Natural killer cell (primary cell): Measurements from ENCODE around the gene GRM1. TPM values are rescaled to one million over a fixed set of nuclear protein-coding genes. Genes with fewer than 3 reads are reported as not detected.

Experiments used
- ATAC-seq, 3 donors: fragments of 150-1000 bp in 2 of 3; fragments of 200-7000 bp in 1 of 3; cut with Tn5 transposase; 1 replicate in 1 of 3; 2 replicates in 2 of 3; pipeline ENCODE4 v1.10.0; 2021; ENCODE audit warnings: mild to moderate bottlenecking in 2 of 3, moderate library complexity in 2 of 3
- DNase-seq, 2 donors: peaks; one replicate each; pipeline versions ENCODE4 v3.0.0 to v3.0.0-alpha.2; 2013 to 2021; ENCODE audit warnings: mixed read lengths in 1 of 2
- H3K27ac ChIP-seq: one replicate; pipeline ENCODE4 v1.5.1; 2013; ENCODE audit warnings: mild to moderate bottlenecking, low read length
- H3K27me3 ChIP-seq: one replicate; pipeline ENCODE4 v1.6.1; 2013; ENCODE audit warnings: low read length; ENCODE audit not compliant: control insufficient read depth, insufficient read depth
- H3K36me3 ChIP-seq: one replicate; pipeline ENCODE4 v1.6.1; 2013; ENCODE audit warnings: low read length; ENCODE audit not compliant: control insufficient read depth, insufficient read depth
- H3K4me1 ChIP-seq: one replicate; pipeline ENCODE4 v1.6.1; 2013; ENCODE audit warnings: low read length; ENCODE audit not compliant: control insufficient read depth, insufficient read depth
- H3K4me3 ChIP-seq: one replicate; pipeline ENCODE4 v1.5.1; 2013; ENCODE audit warnings: low read length
- H3K9me3 ChIP-seq: one replicate; pipeline ENCODE4 v1.6.1; 2013; ENCODE audit warnings: low read length; ENCODE audit not compliant: control insufficient read depth, insufficient read depth
- H3K27ac Mint-ChIP-seq, 2 donors: one replicate each; pipeline ENCODE4 v1.8.0; 2022; ENCODE audit warnings: mild to moderate bottlenecking in 2 of 2, mixed read lengths in 2 of 2, moderate library complexity in 1 of 2
- H3K27me3 Mint-ChIP-seq, 2 donors: one replicate each; pipeline ENCODE4 v1.8.0; 2022; ENCODE audit warnings: low read depth in 2 of 2, mixed read lengths in 2 of 2
- H3K36me3 Mint-ChIP-seq: one replicate; pipeline ENCODE4 v1.8.0; 2022; ENCODE audit warnings: mixed read lengths
- H3K4me1 Mint-ChIP-seq, 2 donors: one replicate each; pipeline ENCODE4 v1.8.0; 2022; ENCODE audit warnings: mixed read lengths in 2 of 2
- H3K4me3 Mint-ChIP-seq: one replicate; pipeline ENCODE4 v1.8.0; 2022; ENCODE audit warnings: mild to moderate bottlenecking, moderate library complexity, mixed read lengths
- H3K9me3 Mint-ChIP-seq, 2 donors: one replicate each; pipeline ENCODE4 v1.8.0; 2022; ENCODE audit warnings: mixed read lengths in 2 of 2
- CTCF ChIP-seq: fragments of 200-600 bp; IDR thresholded peaks from one replicate; pipeline ENCODE4 v1.8.0; 2022; ENCODE audit warnings: antibody characterized with exemption
- WGBS: methylation state at CpG from one replicate; pipeline ENCODE4 v1.1.7; 2013; ENCODE audit warnings: missing lambda C conversion rate; ENCODE audit not compliant: insufficient coverage; 5-methylcytosine and 5-hydroxymethylcytosine counted together
- intact Hi-C: fragments of 100-400 bp; cut with micrococcal nuclease; formaldehyde crosslinking; loops from one replicate; pipeline ENCODE4 v1.14.2; 2022
- total RNA-seq, 4 donors: library from RNA; stranded (reverse); fragments of 120-200 nt in 1 of 4; gene quantifications; one replicate each; pipeline versions ENCODE4 v1.2.3 to v1.2.4, GENCODE V29; 2013 to 2022

GRM1 gene
- total RNA-seq, 3 donors from 2014 or later (not counting 1 experiment from before 2014, with no cell fraction given) = not detected

- H3K27me3 Mint-ChIP-seq = no peaks in the 10 kb centered on the region
- Histone ChIP-seq H3K27ac (no peak overlapping the region), H3K36me3 (no peaks in the 10 kb centered on the region), H3K9me3 (no peaks in the 10 kb centered on the region), H3K4me3 (no peak overlapping the region), H3K4me1 (no peaks in the 10 kb centered on the region), H3K27me3 (no peaks in the 10 kb centered on the region)
- H3K4me1 Mint-ChIP-seq = no peaks in the 10 kb centered on the region
- no peak overlapping the region for H3K27ac Mint-ChIP-seq
- DNase-seq = no peak
- H3K36me3 Mint-ChIP-seq = no peaks in the 10 kb centered on the region
- ATAC-seq = no peak
- 75% methylated on average over 2 of the region's 2 CpGs for WGBS
- no peak for TF ChIP-seq CTCF
- H3K9me3 Mint-ChIP-seq = peaks cover 6 to 11% of the 10 kb centered on the region in 2 donors
- H3K4me3 Mint-ChIP-seq = no peak overlapping the region
- intact Hi-C loops = no loop called here
Observed at GRCh38 chr6:146127447-146128215, 98.8 kb downstream of the GRM1 start.

- H3K4me3 ChIP-seq = no peak overlapping the region
- Mint-ChIP-seq H3K4me1 (no peaks in the 10 kb centered on the region), H3K27me3 (no peaks in the 10 kb centered on the region), H3K4me3 (no peak overlapping the region), H3K36me3 (no peaks in the 10 kb centered on the region), H3K27ac (no peak overlapping the region), H3K9me3 (peaks cover 6 to 10% of the 10 kb centered on the region in 2 donors)
- no peak for DNase-seq
- no peak overlapping the region for H3K27ac ChIP-seq
- H3K36me3 ChIP-seq = no peaks in the 10 kb centered on the region
- intact Hi-C loops = no loop called here
- H3K9me3 ChIP-seq = no peaks in the 10 kb centered on the region
- no peaks in the 10 kb centered on the region for H3K4me1 ChIP-seq
- H3K27me3 ChIP-seq = no peaks in the 10 kb centered on the region
- ATAC-seq = no peak
- TF ChIP-seq CTCF = no peak
- WGBS = 88% methylated on average over 2 of the region's 2 CpGs
Observed at GRCh38 chr6:146133866-146134265, 105.0 kb downstream of the GRM1 start.

- Histone ChIP-seq H3K9me3 (no peaks in the 10 kb centered on the region), H3K4me1 (no peaks in the 10 kb centered on the region), H3K4me3 (no peak overlapping the region), H3K36me3 (no peaks in the 10 kb centered on the region), H3K27ac (no peak overlapping the region), H3K27me3 (no peaks in the 10 kb centered on the region)
- Mint-ChIP-seq H3K9me3 (peaks cover 10 to 14% of the 10 kb centered on the region in 2 donors), H3K36me3 (no peaks in the 10 kb centered on the region), H3K27ac (no peak overlapping the region), H3K27me3 (no peaks in the 10 kb centered on the region), H3K4me3 (no peak overlapping the region), H3K4me1 (no peaks in the 10 kb centered on the region)
- ATAC-seq (no peak), DNase-seq (no peak)
- intact Hi-C loops = no loop called here
- no peak for TF ChIP-seq CTCF
- WGBS = 95% methylated on average over 2 of the region's 2 CpGs
Observed at GRCh38 chr6:146135167-146135566, 106.3 kb downstream of the GRM1 start.

DNA sequence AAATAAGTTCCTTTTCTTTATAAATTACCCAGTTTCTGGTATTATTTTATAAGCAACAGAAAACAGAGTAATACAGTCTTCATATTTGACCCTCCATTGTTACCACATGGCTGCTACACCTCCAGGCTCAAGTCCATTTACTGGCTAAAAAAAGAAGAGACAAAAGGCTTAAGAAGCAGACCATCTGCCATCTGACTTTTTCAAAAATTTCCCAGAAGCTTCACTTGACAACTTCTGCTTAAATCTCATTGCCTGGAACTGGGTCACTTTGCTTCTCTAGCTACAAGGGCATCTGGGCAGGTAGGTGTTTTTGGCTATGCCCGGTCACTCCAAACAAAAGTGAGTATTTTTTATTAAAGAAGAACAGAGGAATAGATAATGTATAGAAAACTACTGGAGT is 118.0 kb downstream of the GRM1 start:
- Histone ChIP-seq H3K4me1 (no peaks in the 10 kb centered on the region), H3K27me3 (no peaks in the 10 kb centered on the region), H3K9me3 (peaks cover 5% of the 10 kb centered on the region), H3K4me3 (no peak overlapping the region), H3K36me3 (no peaks in the 10 kb centered on the region), H3K27ac (no peak overlapping the region)
- H3K27ac Mint-ChIP-seq = no peak overlapping the region
- no peaks in the 10 kb centered on the region for H3K4me1 Mint-ChIP-seq
- TF ChIP-seq CTCF = no peak
- peaks cover 3% of the 10 kb centered on the region for H3K36me3 Mint-ChIP-seq
- DNase-seq = no peak
- intact Hi-C loops = no loop called here
- ATAC-seq = no peak
- H3K27me3 Mint-ChIP-seq = no peaks in the 10 kb centered on the region
- 85% methylated on average over 1 of the region's 1 CpG for WGBS
- H3K9me3 Mint-ChIP-seq = peaks cover 6 to 10% of the 10 kb centered on the region in 2 donors
- no peak overlapping the region for H3K4me3 Mint-ChIP-seq
